Peyer's patch (tissue), 4 donors: ENCODE results near the gene PPP1R13B. TPM values are rescaled to one million over a fixed set of nuclear protein-coding genes. Genes with fewer than 3 reads are reported as not detected.
"Not testable (repeated sequence)": the region's sequence is repeated elsewhere in the genome, so short reads cannot be mapped to it uniquely, and the experiment has no call there.

ENCODE experiments used
- DNase-seq, 3 donors: peaks; one replicate each; pipeline ENCODE4 v3.0.0-alpha.2; 2017 to 2019
- H3K27ac ChIP-seq, 4 donors: fragments of 200-600 bp; sonication (generic); one replicate each; pipeline ENCODE4 v1.5.1; 2016 to 2019
- H3K27me3 ChIP-seq, 2 donors: fragments of 200-600 bp; sonication (generic); one replicate each; pipeline ENCODE4 v1.5.1; 2019
- H3K36me3 ChIP-seq, 3 donors: fragments of 200-600 bp; sonication (generic); one replicate each; pipeline ENCODE4 v1.5.1; 2016 to 2019
- H3K4me1 ChIP-seq, 4 donors: fragments of 200-600 bp; sonication (generic); one replicate each; pipeline ENCODE4 v1.5.1; 2016 to 2019
- H3K4me3 ChIP-seq, 4 donors: fragments of 200-600 bp; sonication (generic); 1 replicate in 3 of 4; 2 replicates in 1 of 4; pipeline ENCODE4 v1.5.1; 2016 to 2019; ENCODE audit warnings: mild to moderate bottlenecking in 1 of 4
- H3K9me3 ChIP-seq, 4 donors: fragments of 200-600 bp; sonication (generic); one replicate each; pipeline ENCODE4 v1.5.1; 2016 to 2019; ENCODE audit warnings: mild to moderate bottlenecking in 1 of 4
- POLR2A ChIP-seq, 2 donors: fragments of 450-650 bp; IDR thresholded peaks; one replicate each; pipeline ENCODE4 v1.5.1; 2017; ENCODE audit warnings: antibody characterized with exemption in 2 of 2, mild to moderate bottlenecking in 2 of 2, moderate library complexity in 2 of 2
- total RNA-seq, 4 donors: library from RNA; depleted of rRNA; stranded (reverse); fragments of >200 nt; gene quantifications; one replicate each; pipeline ENCODE4 v1.1.0, GENCODE V29; 2016
- TF ChIP-seq, protein P1 (sequence below), 6 experiments: fragments of 450-650 bp in 4 of 6; fragments of 200-600 bp in 2 of 6; sonication (generic) in 1 of 6; IDR thresholded peaks; one replicate each; pipeline ENCODE4 v1.5.1; 2017 to 2019; ENCODE audit warnings: antibody characterized with exemption in 6 of 6, mild to moderate bottlenecking in 3 of 6, moderate library complexity in 1 of 6

Gene PPP1R13B
- total RNA-seq, 4 donors from 2014 or later = 30.5 to 78.3 (median 54.0) TPM

DNA sequence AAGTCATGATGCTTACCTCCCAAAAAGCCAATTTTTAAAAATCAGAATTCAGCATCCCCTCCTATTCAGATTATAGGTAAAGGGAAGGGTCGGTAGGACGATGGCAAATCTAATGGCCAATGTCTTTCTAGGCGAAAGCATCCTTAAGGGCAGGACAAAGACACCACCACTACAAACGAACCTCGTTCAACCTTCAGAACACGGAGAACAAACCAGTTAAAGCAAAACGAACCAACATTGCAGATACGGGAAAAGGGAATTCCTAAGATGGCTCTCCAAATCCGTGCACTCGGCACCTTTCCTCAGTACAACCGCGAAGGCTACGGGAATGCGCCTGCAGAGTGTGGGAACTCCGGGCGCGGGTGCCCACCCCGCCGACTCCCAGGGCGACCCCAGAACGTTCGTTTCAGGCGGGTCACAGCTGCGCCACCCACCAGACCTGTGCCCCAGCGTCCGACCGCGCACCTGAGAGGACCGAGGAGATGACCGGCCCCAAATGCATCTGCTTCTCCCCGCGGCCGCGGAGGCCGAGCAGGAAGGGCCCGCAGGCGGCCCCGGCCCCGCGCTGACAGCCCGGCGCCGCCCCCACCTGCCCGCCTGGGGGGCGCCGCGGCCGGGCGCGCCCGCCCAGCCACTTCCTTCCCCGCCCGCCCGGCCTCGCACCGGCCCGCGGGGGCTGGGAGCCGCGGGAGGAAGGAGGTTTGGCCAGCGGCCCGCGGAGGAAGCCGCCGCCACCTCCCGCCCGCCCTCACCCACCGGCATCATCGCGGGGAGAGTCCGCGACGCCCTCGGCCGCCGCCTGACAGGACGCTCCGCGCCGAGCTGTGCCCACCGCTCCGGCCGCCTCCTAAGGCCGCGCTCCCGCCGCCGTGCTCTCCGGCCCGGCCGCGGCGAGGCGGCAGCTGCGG, 578 bp downstream of the PPP1R13B start:
- peak overlapping the region; percentile 73 to 97 (median 82) for H3K27ac ChIP-seq
- peak overlapping the region; percentile 82 to 97 (median 90) for H3K4me3 ChIP-seq
- no peaks in the 10 kb centered on the region for H3K27me3 ChIP-seq
- H3K4me1 ChIP-seq = peaks cover 0 to 17% (median 5%) of the 10 kb centered on the region in 4 donors
- TF ChIP-seq POLR2A (IDR thresholded peaks at IDR 0.05) = no peak
- TF ChIP-seq, protein P1, sequence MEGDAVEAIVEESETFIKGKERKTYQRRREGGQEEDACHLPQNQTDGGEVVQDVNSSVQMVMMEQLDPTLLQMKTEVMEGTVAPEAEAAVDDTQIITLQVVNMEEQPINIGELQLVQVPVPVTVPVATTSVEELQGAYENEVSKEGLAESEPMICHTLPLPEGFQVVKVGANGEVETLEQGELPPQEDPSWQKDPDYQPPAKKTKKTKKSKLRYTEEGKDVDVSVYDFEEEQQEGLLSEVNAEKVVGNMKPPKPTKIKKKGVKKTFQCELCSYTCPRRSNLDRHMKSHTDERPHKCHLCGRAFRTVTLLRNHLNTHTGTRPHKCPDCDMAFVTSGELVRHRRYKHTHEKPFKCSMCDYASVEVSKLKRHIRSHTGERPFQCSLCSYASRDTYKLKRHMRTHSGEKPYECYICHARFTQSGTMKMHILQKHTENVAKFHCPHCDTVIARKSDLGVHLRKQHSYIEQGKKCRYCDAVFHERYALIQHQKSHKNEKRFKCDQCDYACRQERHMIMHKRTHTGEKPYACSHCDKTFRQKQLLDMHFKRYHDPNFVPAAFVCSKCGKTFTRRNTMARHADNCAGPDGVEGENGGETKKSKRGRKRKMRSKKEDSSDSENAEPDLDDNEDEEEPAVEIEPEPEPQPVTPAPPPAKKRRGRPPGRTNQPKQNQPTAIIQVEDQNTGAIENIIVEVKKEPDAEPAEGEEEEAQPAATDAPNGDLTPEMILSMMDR (IDR thresholded peaks at IDR 0.05) = no peak
- H3K36me3 ChIP-seq = no peaks in the 10 kb centered on the region
- no peaks in the 10 kb centered on the region for H3K9me3 ChIP-seq
- DNase-seq = peak in 2 of 3 donors; percentile 61 to 77

DNA sequence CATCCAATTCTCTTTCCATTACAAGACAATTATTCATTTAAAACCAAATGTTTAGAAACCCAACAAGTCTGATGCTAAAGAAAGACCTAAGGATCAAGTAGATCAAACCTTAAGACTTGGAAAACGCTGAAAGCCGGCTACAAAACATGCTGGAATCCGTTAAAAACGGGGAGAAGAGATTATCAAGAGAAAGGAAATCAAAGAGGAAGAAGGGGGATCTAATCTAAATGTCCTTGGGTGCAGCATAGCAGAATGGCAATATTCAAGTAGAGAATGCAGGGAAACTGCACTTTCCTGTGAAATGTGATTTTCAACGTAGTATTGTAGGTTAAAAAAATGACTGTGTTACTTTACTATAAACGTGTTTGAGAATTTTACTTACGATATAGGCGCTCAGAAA, 1.3 kb downstream of the PPP1R13B start:
- H3K27me3 ChIP-seq = no peaks in the 10 kb centered on the region
- peak overlapping the region in 1 of 4 donors; percentile 82 for H3K27ac ChIP-seq
- TF ChIP-seq, protein P1 (IDR thresholded peaks at IDR 0.05) = no peak
- TF ChIP-seq POLR2A (IDR thresholded peaks at IDR 0.05) = no peak
- no peaks in the 10 kb centered on the region for H3K9me3 ChIP-seq
- peaks cover 0 to 17% (median 5%) of the 10 kb centered on the region in 4 donors for H3K4me1 ChIP-seq
- no peaks in the 10 kb centered on the region for H3K36me3 ChIP-seq
- no peak for DNase-seq
- peak overlapping the region in 3 of 4 donors; percentile 86 to 97 (median 93) for H3K4me3 ChIP-seq

DNA sequence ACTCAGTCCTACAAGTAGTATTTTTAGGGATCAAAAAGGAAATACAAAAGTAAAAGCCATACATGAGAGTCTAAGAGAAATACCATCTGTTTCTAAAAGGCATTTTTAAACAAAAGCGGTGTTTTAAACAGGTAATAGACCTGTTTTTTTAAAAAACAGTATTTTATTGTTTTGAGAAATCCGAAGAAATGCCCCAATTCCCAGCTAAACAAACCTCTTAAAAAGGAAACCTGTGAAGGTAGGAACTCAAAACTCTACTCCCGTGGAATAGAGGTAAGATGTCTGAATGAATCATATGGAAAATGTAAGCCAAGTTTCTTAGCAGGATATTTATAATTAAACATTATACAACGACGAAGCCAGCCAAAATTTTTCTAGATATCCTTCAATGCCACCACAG, 2.0 kb downstream of the PPP1R13B start:
- Histone ChIP-seq H3K27ac (no peak overlapping the region), H3K27me3 (no peaks in the 10 kb centered on the region), H3K36me3 (no peaks in the 10 kb centered on the region), H3K4me3 (no peak overlapping the region), H3K4me1 (peaks cover 0 to 17% (median 5%) of the 10 kb centered on the region in 4 donors), H3K9me3 (no peaks in the 10 kb centered on the region)
- DNase-seq = no peak
- TF ChIP-seq, protein P1 (IDR thresholded peaks at IDR 0.05) = no peak
- TF ChIP-seq POLR2A (IDR thresholded peaks at IDR 0.05) = no peak

DNA sequence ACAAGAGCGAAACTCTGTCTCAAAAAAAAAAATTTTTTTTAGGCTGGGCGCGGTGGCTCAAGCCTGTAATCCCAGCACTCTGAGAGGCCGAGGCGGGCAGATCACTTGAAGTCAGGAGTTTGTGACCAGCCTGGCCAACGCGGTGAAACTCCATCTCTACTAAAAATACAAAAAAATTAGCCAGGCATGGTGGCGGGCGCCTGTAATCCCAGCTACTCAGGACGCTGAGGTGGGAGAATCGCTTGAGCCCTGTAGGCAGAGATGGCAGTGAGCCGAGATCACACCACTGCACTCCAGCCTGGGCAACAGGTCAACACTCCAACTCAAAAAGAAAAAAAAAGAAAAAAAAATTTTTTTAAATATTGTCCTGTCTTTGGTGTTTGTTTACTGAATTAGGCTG, 6.1 kb downstream of the PPP1R13B start:
- not testable (repeated sequence) for H3K4me1 ChIP-seq, H3K27ac ChIP-seq, H3K27me3 ChIP-seq, H3K9me3 ChIP-seq, H3K4me3 ChIP-seq, H3K36me3 ChIP-seq, DNase-seq

DNA sequence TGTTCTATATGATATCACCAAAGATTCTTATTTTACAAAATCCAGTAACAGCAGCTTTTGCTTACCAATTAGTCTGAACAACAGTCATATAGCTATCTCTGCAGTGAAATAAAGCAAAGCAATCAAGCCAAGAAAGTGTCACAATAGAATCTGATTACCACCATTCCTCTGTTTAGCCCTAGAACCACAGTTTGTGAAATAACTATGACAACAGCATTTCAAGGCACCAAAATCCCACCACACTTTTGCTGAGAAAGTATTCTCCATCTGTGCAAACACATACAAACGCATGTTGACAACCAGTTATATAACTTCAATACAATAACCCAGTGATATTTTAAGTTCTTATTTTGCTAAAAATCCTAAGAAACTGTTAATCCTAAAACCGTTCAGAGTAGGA, 7.4 kb downstream of the PPP1R13B start:
- H3K27ac ChIP-seq = no peak overlapping the region
- H3K4me3 ChIP-seq = no peak overlapping the region
- no peak for DNase-seq
- H3K36me3 ChIP-seq = no peaks in the 10 kb centered on the region
- no peaks in the 10 kb centered on the region for H3K4me1 ChIP-seq
- no peak for TF ChIP-seq POLR2A (IDR thresholded peaks at IDR 0.05)
- TF ChIP-seq, protein P1 (IDR thresholded peaks at IDR 0.05) = no peak
- no peaks in the 10 kb centered on the region for H3K27me3 ChIP-seq
- no peaks in the 10 kb centered on the region for H3K9me3 ChIP-seq

DNA sequence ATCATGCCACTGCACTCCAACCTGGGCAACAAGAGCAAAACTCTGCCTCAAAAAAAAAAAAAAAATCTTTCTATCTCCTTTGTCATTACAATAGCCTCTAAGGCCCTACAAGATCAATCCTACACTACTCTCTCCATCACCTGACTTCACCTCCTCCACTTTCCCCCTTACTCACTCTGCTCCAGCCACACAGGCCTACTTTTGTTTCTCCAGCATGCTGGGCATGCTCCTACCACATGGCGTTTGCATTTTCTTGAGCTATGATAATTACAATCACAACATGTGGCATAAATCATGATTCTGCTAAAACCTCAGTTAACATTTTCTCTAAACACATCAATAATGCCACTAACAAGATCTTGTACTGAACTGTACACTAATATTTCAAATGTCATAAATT, 7.8 kb downstream of the PPP1R13B start:
- Histone ChIP-seq H3K36me3 (no peaks in the 10 kb centered on the region), H3K4me1 (no peaks in the 10 kb centered on the region), H3K27ac (no peak overlapping the region), H3K27me3 (no peaks in the 10 kb centered on the region), H3K9me3 (no peaks in the 10 kb centered on the region), H3K4me3 (no peak overlapping the region)
- TF ChIP-seq POLR2A (IDR thresholded peaks at IDR 0.05) = no peak
- TF ChIP-seq, protein P1 (IDR thresholded peaks at IDR 0.05) = no peak
- DNase-seq = no peak
